Bronchial epithelial cell (primary cell): ENCODE measurements around the gene AK5. TPM values are rescaled to one million over a fixed set of nuclear protein-coding genes. Genes with fewer than 3 reads are reported as not detected.

Experiments
- DNase-seq: peaks from one replicate; pipeline ENCODE4 v3.0.0-alpha.2; 2010; ENCODE audit warnings: low read depth
- FAIRE-seq: peaks from 2 replicates; lab custom pipeline; 2011; peaks lifted over from hg19 to GRCh38; lab: Jason Lieb, UNC
- H3K27me3 ChIP-seq: 2 replicates; pipeline ENCODE4 v1.5.1; 2011; ENCODE audit warnings: low read length; ENCODE audit not compliant: control insufficient read depth, insufficient read depth
- H3K36me3 ChIP-seq: 2 replicates; pipeline ENCODE4 v1.5.1; 2011; ENCODE audit warnings: low read length; ENCODE audit not compliant: control insufficient read depth, insufficient read depth
- H3K4me3 ChIP-seq: 2 replicates; pipeline ENCODE4 v1.5.1; 2011; ENCODE audit warnings: mild to moderate bottlenecking, low read depth, low read length, control low read depth
- total RNA-seq: library from RNA; depleted of rRNA; stranded (reverse); fragments of >200 nt; gene quantifications from 2 replicates; pipeline ENCODE4 v1.2.1, GENCODE V29; 2014
- TF ChIP-seq, protein P1 (sequence below): IDR thresholded peaks from 2 replicates; pipeline ENCODE4 v1.5.1; 2011; ENCODE audit warnings: mild to moderate bottlenecking, moderate library complexity, low read length, control low read depth, inconsistent platforms; ENCODE audit not compliant: insufficient read depth, severe bottlenecking

The AK5 gene
- total RNA-seq, 1 donor from 2014 or later, result not detected

DNA sequence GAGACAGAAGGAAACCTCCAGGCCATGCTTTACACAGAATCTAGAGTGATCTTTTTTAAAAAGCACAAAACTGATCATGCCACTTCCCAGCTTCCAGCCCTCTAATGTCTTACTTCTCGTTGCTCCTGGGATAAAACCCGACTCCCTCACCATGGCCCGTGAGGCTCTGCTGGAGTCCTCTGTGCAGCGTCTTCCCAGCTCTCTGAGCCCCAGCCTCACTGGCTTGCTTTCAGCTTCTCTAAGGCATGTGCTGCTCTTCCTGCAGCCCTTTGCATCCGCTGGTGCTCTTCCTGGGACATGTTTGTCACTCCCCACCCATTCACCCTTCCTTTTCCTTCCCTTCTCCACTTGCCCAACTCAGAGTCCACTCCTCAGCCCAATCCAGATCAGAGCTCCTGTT is 184.1 kb downstream of the AK5 start:
- DNase-seq, result no peak
- TF ChIP-seq, protein P1, sequence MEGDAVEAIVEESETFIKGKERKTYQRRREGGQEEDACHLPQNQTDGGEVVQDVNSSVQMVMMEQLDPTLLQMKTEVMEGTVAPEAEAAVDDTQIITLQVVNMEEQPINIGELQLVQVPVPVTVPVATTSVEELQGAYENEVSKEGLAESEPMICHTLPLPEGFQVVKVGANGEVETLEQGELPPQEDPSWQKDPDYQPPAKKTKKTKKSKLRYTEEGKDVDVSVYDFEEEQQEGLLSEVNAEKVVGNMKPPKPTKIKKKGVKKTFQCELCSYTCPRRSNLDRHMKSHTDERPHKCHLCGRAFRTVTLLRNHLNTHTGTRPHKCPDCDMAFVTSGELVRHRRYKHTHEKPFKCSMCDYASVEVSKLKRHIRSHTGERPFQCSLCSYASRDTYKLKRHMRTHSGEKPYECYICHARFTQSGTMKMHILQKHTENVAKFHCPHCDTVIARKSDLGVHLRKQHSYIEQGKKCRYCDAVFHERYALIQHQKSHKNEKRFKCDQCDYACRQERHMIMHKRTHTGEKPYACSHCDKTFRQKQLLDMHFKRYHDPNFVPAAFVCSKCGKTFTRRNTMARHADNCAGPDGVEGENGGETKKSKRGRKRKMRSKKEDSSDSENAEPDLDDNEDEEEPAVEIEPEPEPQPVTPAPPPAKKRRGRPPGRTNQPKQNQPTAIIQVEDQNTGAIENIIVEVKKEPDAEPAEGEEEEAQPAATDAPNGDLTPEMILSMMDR, result no peak
- no peak overlapping the region for H3K4me3 ChIP-seq
- no peaks in the 10 kb centered on the region for H3K27me3 ChIP-seq
- no peaks in the 10 kb centered on the region for H3K36me3 ChIP-seq
- FAIRE-seq, result no peak

DNA sequence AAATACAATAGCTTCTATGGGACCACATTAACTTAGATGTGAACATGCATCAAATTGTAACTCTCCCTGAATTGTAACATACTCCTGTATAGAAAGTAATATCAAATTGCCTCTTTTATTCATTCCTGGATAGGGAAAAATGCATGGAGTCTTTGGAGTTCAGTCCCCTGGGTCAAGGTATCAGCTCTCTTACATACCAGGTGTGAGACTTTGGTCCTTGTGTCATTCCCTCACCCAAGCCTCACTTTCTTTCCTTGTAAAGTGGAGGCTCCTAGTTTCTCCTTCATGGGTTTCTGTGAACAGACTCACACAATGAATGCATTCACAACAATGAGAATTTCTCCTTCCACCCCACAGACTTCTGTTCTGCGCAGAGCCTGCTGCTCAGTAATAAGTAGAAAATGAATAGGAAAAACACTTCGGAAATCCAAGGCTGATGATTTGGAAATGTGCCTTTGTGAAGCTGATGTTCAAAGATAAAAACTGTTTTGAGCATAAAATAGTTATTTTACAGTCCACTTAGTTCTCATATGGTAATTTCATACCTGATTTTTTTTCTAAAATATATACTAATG is 185.3 kb downstream of the AK5 start:
- Histone ChIP-seq H3K27me3 (no peaks in the 10 kb centered on the region), H3K36me3 (no peaks in the 10 kb centered on the region), H3K4me3 (no peak overlapping the region)
- FAIRE-seq, result no peak
- TF ChIP-seq, protein P1, result no peak
- DNase-seq, result no peak

DNA sequence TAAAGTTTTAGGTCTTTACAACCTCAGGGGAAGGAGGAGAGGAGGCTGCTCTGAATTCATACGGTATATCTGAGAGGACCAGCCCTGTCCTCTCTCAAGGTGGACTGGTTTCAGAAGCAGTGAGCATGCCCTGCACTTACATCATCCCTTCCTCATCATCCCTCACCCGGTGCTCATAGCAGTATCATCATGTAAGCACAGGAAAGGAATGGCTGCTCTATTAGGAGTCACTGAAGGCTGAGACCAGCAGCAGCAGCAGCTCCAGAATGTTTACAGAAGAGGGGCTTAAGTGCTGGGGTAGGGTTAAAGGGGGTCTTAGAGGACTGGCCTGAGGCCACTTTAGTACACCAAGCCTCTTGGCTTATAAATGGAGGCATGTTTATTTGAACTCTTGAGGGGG is 185.9 kb downstream of the AK5 start:
- TF ChIP-seq, protein P1, result no peak
- no peak overlapping the region for H3K4me3 ChIP-seq
- no peaks in the 10 kb centered on the region for H3K27me3 ChIP-seq
- DNase-seq (peak; percentile 5), FAIRE-seq (no peak)
- H3K36me3 ChIP-seq, result no peaks in the 10 kb centered on the region

DNA sequence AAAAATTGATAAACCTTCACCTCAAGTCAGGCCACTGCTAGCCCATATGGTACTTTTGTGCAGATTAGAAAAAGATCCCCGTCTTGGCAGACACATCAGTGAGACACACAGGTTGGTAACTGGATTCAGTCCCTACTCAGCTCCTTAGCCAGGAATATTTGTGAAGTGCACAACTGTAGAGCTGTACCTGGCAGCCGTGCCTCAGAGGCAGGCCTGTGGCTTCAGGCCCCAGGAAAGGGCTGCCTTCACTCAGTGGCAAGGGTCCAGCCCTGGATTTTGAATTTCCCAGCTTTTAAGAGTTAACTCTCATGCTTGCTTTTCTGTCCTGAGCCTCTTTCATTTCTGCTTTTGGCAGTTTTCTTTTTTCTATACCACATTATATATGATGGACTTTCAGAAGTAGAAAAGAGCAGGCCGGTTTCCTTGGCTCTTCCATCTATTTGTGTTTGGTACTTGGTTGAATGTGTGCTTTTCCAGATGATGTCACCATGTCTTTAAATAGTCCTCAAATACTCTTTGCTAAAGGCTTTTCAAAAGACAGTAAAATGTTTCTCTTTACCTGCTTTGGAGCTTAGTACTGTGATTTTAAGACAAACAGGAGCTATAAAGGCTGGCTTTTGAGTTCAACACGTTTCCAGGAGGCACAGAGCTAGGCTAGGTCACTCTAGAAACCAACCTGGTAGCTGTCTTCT is 186.6 kb downstream of the AK5 start:
- H3K27me3 ChIP-seq, result no peaks in the 10 kb centered on the region
- no peak overlapping the region for H3K4me3 ChIP-seq
- TF ChIP-seq, protein P1, result no peak
- DNase-seq (no peak), FAIRE-seq (no peak)
- H3K36me3 ChIP-seq, result no peaks in the 10 kb centered on the region

DNA sequence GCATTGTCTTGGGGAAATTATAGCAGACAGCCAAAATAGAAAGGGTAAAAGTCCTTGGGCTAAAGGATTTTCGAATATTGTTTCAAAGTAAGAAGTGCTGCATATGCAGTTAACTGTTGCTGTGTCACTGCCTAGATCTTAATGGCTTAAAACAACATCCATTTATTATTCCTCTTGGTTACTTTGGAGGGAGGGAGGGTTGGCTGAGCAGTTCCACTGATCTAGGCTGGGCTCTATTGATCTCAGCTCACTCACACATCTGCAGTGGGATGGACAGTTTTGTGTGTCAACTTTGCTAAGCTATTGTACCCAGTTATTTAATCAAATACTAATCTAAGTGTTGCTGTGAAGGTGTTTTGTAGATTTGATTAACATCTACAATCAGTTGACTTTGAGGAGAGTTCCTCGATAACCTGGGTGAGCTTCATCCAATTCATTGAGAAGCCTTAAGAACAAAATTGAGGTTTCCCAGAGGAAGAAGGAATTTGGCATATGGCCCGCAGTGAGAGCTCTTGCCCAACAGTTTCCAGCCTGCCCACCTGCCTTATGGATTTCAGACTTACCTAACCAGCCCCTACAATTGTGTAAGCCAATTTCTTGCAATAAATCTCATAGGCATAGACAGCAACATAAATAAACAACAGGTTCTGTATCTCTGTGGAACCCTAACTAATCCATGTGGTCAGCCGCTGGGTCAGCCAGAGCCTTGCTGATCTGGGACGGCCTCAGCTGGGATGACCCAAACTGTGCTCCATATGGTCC is 187.3 kb downstream of the AK5 start:
- Histone ChIP-seq H3K36me3 (no peaks in the 10 kb centered on the region), H3K27me3 (no peaks in the 10 kb centered on the region), H3K4me3 (no peak overlapping the region)
- FAIRE-seq, result no peak
- TF ChIP-seq, protein P1, result no peak
- DNase-seq, result peak; percentile 7
